Loucy (cell line): ENCODE measurements around the gene NMRAL1.

ENCODE experiments used
- EZH2phosphoT487 ChIP-seq: fragments of 200-600 bp; IDR thresholded peaks from 2 replicates; pipeline ENCODE4 v1.6.1; 2018; ENCODE audit warnings: antibody characterized with exemption, mild to moderate bottlenecking, moderate library complexity, borderline replicate concordance
- TF ChIP-seq, protein P1 (sequence below): fragments of 200-600 bp; sonication (generic); conservative IDR thresholded peaks from 2 replicates; pipeline ENCODE4 v1.5.1; 2014; ENCODE audit warnings: mild to moderate bottlenecking, antibody characterized with exemption, low read length

DNA sequence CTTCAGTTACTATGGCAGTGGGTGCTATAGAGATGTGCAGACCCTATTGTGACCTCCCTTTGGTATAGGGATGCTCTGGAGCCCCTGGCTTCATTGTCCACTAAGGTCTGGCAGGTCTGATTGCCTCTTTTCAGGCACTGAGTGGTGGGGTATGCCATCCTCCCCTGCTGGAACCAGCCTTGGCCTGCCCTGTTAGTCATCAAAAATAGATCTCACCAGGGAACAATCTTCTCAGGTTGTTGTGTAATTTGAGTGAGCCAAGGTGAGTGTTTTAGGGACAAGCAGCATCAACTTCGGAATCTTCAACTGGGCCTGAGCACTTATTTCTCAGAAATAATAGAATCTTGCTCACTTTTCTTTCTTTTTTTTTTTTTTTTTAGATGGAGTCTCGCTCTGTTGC, 21.3 kb upstream of the NMRAL1 start:
- TF ChIP-seq, protein P1, sequence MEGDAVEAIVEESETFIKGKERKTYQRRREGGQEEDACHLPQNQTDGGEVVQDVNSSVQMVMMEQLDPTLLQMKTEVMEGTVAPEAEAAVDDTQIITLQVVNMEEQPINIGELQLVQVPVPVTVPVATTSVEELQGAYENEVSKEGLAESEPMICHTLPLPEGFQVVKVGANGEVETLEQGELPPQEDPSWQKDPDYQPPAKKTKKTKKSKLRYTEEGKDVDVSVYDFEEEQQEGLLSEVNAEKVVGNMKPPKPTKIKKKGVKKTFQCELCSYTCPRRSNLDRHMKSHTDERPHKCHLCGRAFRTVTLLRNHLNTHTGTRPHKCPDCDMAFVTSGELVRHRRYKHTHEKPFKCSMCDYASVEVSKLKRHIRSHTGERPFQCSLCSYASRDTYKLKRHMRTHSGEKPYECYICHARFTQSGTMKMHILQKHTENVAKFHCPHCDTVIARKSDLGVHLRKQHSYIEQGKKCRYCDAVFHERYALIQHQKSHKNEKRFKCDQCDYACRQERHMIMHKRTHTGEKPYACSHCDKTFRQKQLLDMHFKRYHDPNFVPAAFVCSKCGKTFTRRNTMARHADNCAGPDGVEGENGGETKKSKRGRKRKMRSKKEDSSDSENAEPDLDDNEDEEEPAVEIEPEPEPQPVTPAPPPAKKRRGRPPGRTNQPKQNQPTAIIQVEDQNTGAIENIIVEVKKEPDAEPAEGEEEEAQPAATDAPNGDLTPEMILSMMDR = no peak
- TF ChIP-seq EZH2phosphoT487 = no peak
